KMS-11 (cell line): ENCODE data around the gene LRRTM4.

Source experiments
- H2AFZ ChIP-seq: fragments of 200-600 bp; sonication (generic); 2 replicates; pipeline ENCODE4 v1.6.1; 2016; ENCODE audit warnings: antibody characterized with exemption, mixed run types, low read depth
- H3K27ac ChIP-seq: fragments of 200-600 bp; sonication (generic); 2 replicates; pipeline ENCODE4 v1.6.1; 2016; ENCODE audit warnings: mild to moderate bottlenecking, mixed run types
- H3K27me3 ChIP-seq: fragments of 200-600 bp; sonication (generic); 2 replicates; pipeline ENCODE4 v1.6.1; 2017; ENCODE audit warnings: mild to moderate bottlenecking, low read depth, mixed run types, moderate library complexity; ENCODE audit not compliant: insufficient read depth
- H3K36me3 ChIP-seq: fragments of 200-600 bp; sonication (generic); 2 replicates; pipeline ENCODE4 v1.6.1; 2017; ENCODE audit warnings: mild to moderate bottlenecking, mixed run types; ENCODE audit not compliant: insufficient read depth
- H3K4me1 ChIP-seq: fragments of 200-600 bp; sonication (generic); 2 replicates; pipeline ENCODE4 v1.6.1; 2016; ENCODE audit warnings: mild to moderate bottlenecking, low read depth, mixed run types; ENCODE audit not compliant: poor library complexity, severe bottlenecking
- H3K4me2 ChIP-seq: fragments of 200-600 bp; sonication (generic); 2 replicates; pipeline ENCODE4 v1.7.0; 2016; ENCODE audit warnings: mild to moderate bottlenecking, mixed run types
- H3K4me3 ChIP-seq: fragments of 200-600 bp; sonication (generic); IDR thresholded peaks from 2 replicates; pipeline ENCODE4 v1.6.1; 2017; ENCODE audit warnings: low read depth, low read length, mixed read lengths; ENCODE audit not compliant: insufficient read depth
- H3K79me2 ChIP-seq: fragments of 200-600 bp; sonication (generic); 2 replicates; pipeline ENCODE4 v1.6.1; 2016; ENCODE audit warnings: low read depth, mixed run types; ENCODE audit not compliant: insufficient read depth
- H3K9ac ChIP-seq: fragments of 200-600 bp; sonication (generic); 2 replicates; pipeline ENCODE4 v1.6.1; 2016; ENCODE audit warnings: mild to moderate bottlenecking, mixed run types
- H4K20me1 ChIP-seq: fragments of 200-600 bp; sonication (generic); 2 replicates; pipeline ENCODE4 v1.6.1; 2016; ENCODE audit warnings: mild to moderate bottlenecking, mixed run types; ENCODE audit not compliant: insufficient read depth
- TF ChIP-seq, protein P1 (sequence below): fragments of 200-600 bp; sonication (generic); conservative IDR thresholded peaks from 2 replicates; pipeline ENCODE4 v1.6.1; 2017; ENCODE audit warnings: low read depth, mild to moderate bottlenecking, antibody characterized with exemption, low read length, moderate library complexity, mixed read lengths

The LRRTM4 gene

GRCh38 chr2:77119333-77119732 lies 402.8 kb downstream of the LRRTM4 start:
- no peaks in the 10 kb centered on the region for H4K20me1 ChIP-seq
- H3K9ac ChIP-seq: no peak overlapping the region
- no peaks in the 10 kb centered on the region for H3K27me3 ChIP-seq
- H3K27ac ChIP-seq: no peak overlapping the region
- TF ChIP-seq, protein P1, sequence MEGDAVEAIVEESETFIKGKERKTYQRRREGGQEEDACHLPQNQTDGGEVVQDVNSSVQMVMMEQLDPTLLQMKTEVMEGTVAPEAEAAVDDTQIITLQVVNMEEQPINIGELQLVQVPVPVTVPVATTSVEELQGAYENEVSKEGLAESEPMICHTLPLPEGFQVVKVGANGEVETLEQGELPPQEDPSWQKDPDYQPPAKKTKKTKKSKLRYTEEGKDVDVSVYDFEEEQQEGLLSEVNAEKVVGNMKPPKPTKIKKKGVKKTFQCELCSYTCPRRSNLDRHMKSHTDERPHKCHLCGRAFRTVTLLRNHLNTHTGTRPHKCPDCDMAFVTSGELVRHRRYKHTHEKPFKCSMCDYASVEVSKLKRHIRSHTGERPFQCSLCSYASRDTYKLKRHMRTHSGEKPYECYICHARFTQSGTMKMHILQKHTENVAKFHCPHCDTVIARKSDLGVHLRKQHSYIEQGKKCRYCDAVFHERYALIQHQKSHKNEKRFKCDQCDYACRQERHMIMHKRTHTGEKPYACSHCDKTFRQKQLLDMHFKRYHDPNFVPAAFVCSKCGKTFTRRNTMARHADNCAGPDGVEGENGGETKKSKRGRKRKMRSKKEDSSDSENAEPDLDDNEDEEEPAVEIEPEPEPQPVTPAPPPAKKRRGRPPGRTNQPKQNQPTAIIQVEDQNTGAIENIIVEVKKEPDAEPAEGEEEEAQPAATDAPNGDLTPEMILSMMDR: no peak
- no peak overlapping the region for H3K4me3 ChIP-seq
- H3K36me3 ChIP-seq: no peaks in the 10 kb centered on the region
- no peaks in the 10 kb centered on the region for H3K79me2 ChIP-seq
- no peak overlapping the region for H2AFZ ChIP-seq
- no peak overlapping the region for H3K4me2 ChIP-seq
- no peaks in the 10 kb centered on the region for H3K4me1 ChIP-seq

DNA sequence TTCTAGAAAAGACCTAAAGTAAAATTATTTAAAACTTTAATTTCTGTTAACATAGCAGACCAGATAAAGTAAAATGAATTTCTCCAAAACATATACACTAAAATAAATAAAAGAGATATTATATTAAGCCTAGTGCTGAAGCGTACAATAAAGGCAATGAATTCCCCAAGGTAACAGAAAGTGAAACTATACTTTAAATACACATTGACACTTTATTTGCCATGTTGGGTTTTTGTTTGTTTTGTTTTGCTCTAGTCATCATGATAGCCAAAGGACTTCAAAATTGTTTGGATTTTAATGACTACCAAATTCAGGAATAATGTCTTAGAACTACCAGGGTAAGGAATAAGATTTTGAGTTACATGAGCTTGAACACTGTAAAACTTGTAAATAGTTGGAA lies 413.3 kb downstream of the LRRTM4 start:
- Histone ChIP-seq H3K4me3 (no peak overlapping the region), H3K27me3 (no peaks in the 10 kb centered on the region)

GRCh38 chr2:77105008-77105407 lies 417.2 kb downstream of the LRRTM4 start:
- TF ChIP-seq, protein P1: no peak

More for the DNA sequence above, 413.3 kb downstream of the LRRTM4 start:
- H3K79me2 ChIP-seq: no peaks in the 10 kb centered on the region
- H3K27ac ChIP-seq: no peak overlapping the region
- TF ChIP-seq, protein P1: no peak
- H3K4me2 ChIP-seq: no peak overlapping the region
- H4K20me1 ChIP-seq: no peaks in the 10 kb centered on the region
- no peak overlapping the region for H2AFZ ChIP-seq
- H3K9ac ChIP-seq: no peak overlapping the region
- no peaks in the 10 kb centered on the region for H3K4me1 ChIP-seq
- no peaks in the 10 kb centered on the region for H3K36me3 ChIP-seq

DNA sequence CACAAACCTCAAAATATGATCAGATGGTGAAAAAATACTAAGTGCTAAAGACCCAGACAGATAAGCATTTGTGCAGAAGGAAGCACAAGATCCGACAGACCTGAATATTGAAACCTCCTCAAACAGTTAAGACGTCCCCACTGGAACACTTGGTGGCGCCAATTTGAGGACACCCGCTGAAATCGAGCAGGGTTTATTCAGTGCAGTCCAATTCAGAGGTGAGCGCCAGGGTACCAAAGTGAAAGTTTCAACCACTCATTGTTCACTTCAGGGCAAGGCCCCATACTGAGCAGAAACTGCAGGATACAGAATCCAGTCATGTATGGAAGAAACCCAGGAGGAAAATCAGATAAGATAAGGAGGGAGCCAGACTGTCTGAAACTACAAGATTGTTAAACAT lies 417.6 kb downstream of the LRRTM4 start:
- H3K79me2 ChIP-seq: no peaks in the 10 kb centered on the region
- H3K27ac ChIP-seq: no peak overlapping the region
- no peak overlapping the region for H3K4me3 ChIP-seq
- no peak overlapping the region for H3K4me2 ChIP-seq
- TF ChIP-seq, protein P1: no peak
- no peaks in the 10 kb centered on the region for H4K20me1 ChIP-seq
- H3K9ac ChIP-seq: no peak overlapping the region
- H3K4me1 ChIP-seq: no peaks in the 10 kb centered on the region
- H3K27me3 ChIP-seq: no peaks in the 10 kb centered on the region
- H2AFZ ChIP-seq: no peak overlapping the region
- no peaks in the 10 kb centered on the region for H3K36me3 ChIP-seq

More at GRCh38 chr2:77105008-77105407, 417.2 kb downstream of the LRRTM4 start:
- H2AFZ ChIP-seq: no peak overlapping the region
- no peak overlapping the region for H3K4me2 ChIP-seq
- no peak overlapping the region for H3K4me3 ChIP-seq
- no peaks in the 10 kb centered on the region for H4K20me1 ChIP-seq
- H3K4me1 ChIP-seq: no peaks in the 10 kb centered on the region
- no peaks in the 10 kb centered on the region for H3K79me2 ChIP-seq
- H3K27me3 ChIP-seq: no peaks in the 10 kb centered on the region
- no peaks in the 10 kb centered on the region for H3K36me3 ChIP-seq
- no peak overlapping the region for H3K9ac ChIP-seq
- no peak overlapping the region for H3K27ac ChIP-seq
